GM23248 (cell line): Measurements from ENCODE around the gene C9orf50.
"Not testable (repeated sequence)": the region's sequence is repeated elsewhere in the genome, so short reads cannot be mapped to it uniquely, and the experiment has no call there.

Experiments
- EZH2 ChIP-seq: fragments of 200-600 bp; sonication (generic); IDR thresholded peaks from 2 replicates; pipeline ENCODE4 v1.6.1; 2018; ENCODE audit warnings: antibody characterized with exemption, mild to moderate bottlenecking; ENCODE audit not compliant: insufficient read depth, poor library complexity, severe bottlenecking
- EZH2phosphoT487 ChIP-seq: fragments of 200-600 bp; sonication (generic); IDR thresholded peaks from 2 replicates; pipeline ENCODE4 v1.6.1; 2018; ENCODE audit warnings: antibody characterized with exemption, moderate library complexity, mild to moderate bottlenecking, low read depth; ENCODE audit not compliant: insufficient read depth

DNA sequence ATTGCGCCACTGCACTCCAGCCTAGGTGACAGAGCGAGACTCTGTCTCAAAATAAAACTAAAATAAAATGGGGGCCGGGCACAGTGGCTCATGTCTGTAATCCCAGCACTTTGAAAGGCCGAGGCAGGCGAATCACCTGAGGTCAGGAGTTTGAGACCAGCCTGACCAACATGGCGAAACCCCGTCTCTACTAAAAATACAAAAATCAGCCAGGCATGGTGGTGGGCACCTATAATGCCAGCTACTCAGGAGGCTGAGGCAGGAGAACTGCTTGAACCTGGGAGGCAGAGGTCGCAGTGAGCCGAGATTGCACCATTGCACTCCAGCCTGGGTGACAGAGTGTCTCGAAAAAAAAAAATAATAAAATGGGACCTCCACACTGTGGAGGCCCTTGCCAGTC, 15.4 kb upstream of the C9orf50 start:
- TF ChIP-seq EZH2, EZH2phosphoT487: not testable (repeated sequence)
